OCI-LY7 (cell line): ENCODE measurements around the gene AZI2. TPM values are rescaled to one million over a fixed set of nuclear protein-coding genes. Genes with fewer than 3 reads are reported as not detected.

Experiments used
- BruUV-seq: library from RNA; stranded (reverse); fragments of 400-500 nt; replicated peaks from 2 replicates; lab custom pipeline; 2021; lab: Mats Ljungman, UMichigan
- CTCF ChIA-PET: fragments of 300-600 bp; sonication (Branson Sonifier 250); formaldehyde crosslinking; loops from one replicate; lab custom pipeline; 2022; ENCODE audit warnings: antibody characterized with exemption; ENCODE audit not compliant: unreplicated experiment; lab: Charles Lee
- POLR2A ChIA-PET: fragments of 300-600 bp; sonication (Branson Sonifier 250); formaldehyde crosslinking; loops from one replicate; lab custom pipeline; 2022; ENCODE audit warnings: antibody characterized with exemption; lab: Charles Lee
- DNase-seq: peaks from one replicate; pipeline ENCODE4 v3.0.0-alpha.2; 2015; ENCODE audit warnings: low spot score
- H2AFZ ChIP-seq: fragments of 200-600 bp; sonication (generic), shearing (Covaris generic); 2 replicates; pipeline ENCODE4 v1.6.1; 2014; ENCODE audit warnings: mild to moderate bottlenecking, antibody characterized with exemption, low read length, moderate library complexity
- H3K27ac ChIP-seq: fragments of 200-600 bp; sonication (generic); 2 replicates; pipeline ENCODE4 v1.5.1; 2014; ENCODE audit warnings: mixed run types, low read depth, mild to moderate bottlenecking, moderate library complexity, low read length, inconsistent platforms; ENCODE audit not compliant: poor library complexity, severe bottlenecking
- H3K36me3 ChIP-seq: fragments of 200-600 bp; sonication (generic); 2 replicates; pipeline ENCODE4 v1.6.1; 2014; ENCODE audit warnings: mild to moderate bottlenecking, antibody characterized with exemption, low read length, moderate library complexity, mixed read lengths; ENCODE audit not compliant: insufficient read depth
- H3K4me1 ChIP-seq: fragments of 200-600 bp; sonication (generic); 2 replicates; pipeline ENCODE4 v1.5.1; 2014; ENCODE audit warnings: mild to moderate bottlenecking, low read length; ENCODE audit not compliant: insufficient read depth, poor library complexity, severe bottlenecking
- H3K4me2 ChIP-seq: fragments of 200-600 bp; sonication (generic); 2 replicates; pipeline ENCODE4 v1.6.1; 2014; ENCODE audit warnings: mild to moderate bottlenecking, low read length
- H3K4me3 ChIP-seq: fragments of 200-600 bp; sonication (generic); 2 replicates; pipeline ENCODE4 v1.5.1; 2014; ENCODE audit warnings: mild to moderate bottlenecking, low read depth, low read length; ENCODE audit not compliant: poor library complexity, severe bottlenecking
- H3K79me2 ChIP-seq: fragments of 200-600 bp; sonication (generic); 2 replicates; pipeline ENCODE4 v1.6.1; 2016; ENCODE audit warnings: low read depth, mild to moderate bottlenecking, low read length, moderate library complexity, mixed read lengths; ENCODE audit not compliant: insufficient read depth
- H3K9me2 ChIP-seq: fragments of 200-600 bp; sonication (generic); 2 replicates; pipeline ENCODE4 v1.6.1; 2016; ENCODE audit warnings: mild to moderate bottlenecking, low read length, mixed read lengths; ENCODE audit not compliant: insufficient read depth
- H3K9me3 ChIP-seq: fragments of 200-600 bp; sonication (generic); 2 replicates; pipeline ENCODE4 v1.6.1; 2014; ENCODE audit warnings: mild to moderate bottlenecking, mixed run types, low read length, mixed read lengths
- H4K20me1 ChIP-seq: fragments of 200-600 bp; sonication (generic); 2 replicates; pipeline ENCODE4 v1.6.1; 2014; ENCODE audit warnings: mild to moderate bottlenecking, antibody characterized with exemption, low read length, moderate library complexity, mixed read lengths; ENCODE audit not compliant: insufficient read depth
- CTCF ChIP-seq: fragments of 200-600 bp; sonication (generic); conservative IDR thresholded peaks from 2 replicates; pipeline ENCODE4 v1.5.1; 2014; ENCODE audit warnings: mild to moderate bottlenecking, antibody characterized with exemption, low read length, moderate library complexity, mixed read lengths
- EZH2phosphoT487 ChIP-seq: fragments of 200-600 bp; sonication (generic); IDR thresholded peaks from 2 replicates; pipeline ENCODE4 v1.6.1; 2018; ENCODE audit warnings: low read depth, borderline replicate concordance, mild to moderate bottlenecking, mixed run types, antibody characterized with exemption, low read length, moderate library complexity, mixed read lengths
- intact Hi-C: fragments of 100-400 bp; cut with micrococcal nuclease; formaldehyde crosslinking; loops from one replicate; pipeline ENCODE4 v1.10.0; 2022; ENCODE audit not compliant: unreplicated experiment
- total RNA-seq, 2 experiments: library from RNA; depleted of rRNA in 1 of 2; stranded (reverse); fragments of >200 nt in 1 of 2; shearing (Covaris generic) in 1 of 2; gene quantifications; 2 replicates each; pipeline ENCODE4 v1.2.3, GENCODE V29; 2014 to 2022

The AZI2 gene
- total RNA-seq, 2 experiments from 2014 or later, result 16.1 to 45.0 TPM

- peak; percentile 83 for TF ChIP-seq CTCF
- no peak for TF ChIP-seq EZH2phosphoT487
- no peaks in the 10 kb centered on the region for H3K79me2 ChIP-seq
- intact Hi-C loops, result no loop called here
- DNase-seq, result peak; percentile 41
- no peak overlapping the region for H3K4me2 ChIP-seq
- ChIA-PET CTCF (no interaction called here), POLR2A (interaction anchor here (1.0 kb wide), 1 partner anchor 21 kb away, joined by 3 read pairs; no protein-coding TSS in a partner anchor)
- no peaks in the 10 kb centered on the region for H3K36me3 ChIP-seq
- no peak overlapping the region for H3K4me3 ChIP-seq
- no peaks in the 10 kb centered on the region; the same call in 1 of the 2 replicates for H4K20me1 ChIP-seq
- no peaks in the 10 kb centered on the region for H3K4me1 ChIP-seq
- no peak overlapping the region for H2AFZ ChIP-seq
- no peaks in the 10 kb centered on the region for H3K9me3 ChIP-seq
- H3K9me2 ChIP-seq, result no peaks in the 10 kb centered on the region
- BruUV-seq, result no TSS peak
- H3K27ac ChIP-seq, result no peak overlapping the region
Observed at GRCh38 chr3:28286595-28286994, 62.0 kb downstream of the AZI2 start.

GRCh38 chr3:28280781-28281180, 67.8 kb downstream of the AZI2 start:
- intact Hi-C loops, result no loop called here
- no peak overlapping the region for H3K4me2 ChIP-seq
- ChIA-PET POLR2A (interaction anchor here (0.7 kb wide), 1 partner anchor 779 kb away, joined by 3 read pairs; no protein-coding TSS in a partner anchor), CTCF (no interaction called here)
- H3K79me2 ChIP-seq, result no peaks in the 10 kb centered on the region
- H2AFZ ChIP-seq, result no peak overlapping the region
- H3K36me3 ChIP-seq, result peaks cover 2% of the 10 kb centered on the region
- no peaks in the 10 kb centered on the region for H3K4me1 ChIP-seq
- TF ChIP-seq EZH2phosphoT487 (no peak), CTCF (no peak)
- H4K20me1 ChIP-seq, result no peaks in the 10 kb centered on the region
- no TSS peak for BruUV-seq
- no peaks in the 10 kb centered on the region for H3K9me3 ChIP-seq
- H3K4me3 ChIP-seq, result no peak overlapping the region
- no peak for DNase-seq
- H3K9me2 ChIP-seq, result no peaks in the 10 kb centered on the region
- H3K27ac ChIP-seq, result no peak overlapping the region

- Histone ChIP-seq H3K4me3 (no peak overlapping the region), H3K36me3 (peaks cover 8% of the 10 kb centered on the region), H3K79me2 (no peaks in the 10 kb centered on the region), H2AFZ (no peak overlapping the region), H3K4me1 (no peaks in the 10 kb centered on the region), H3K9me3 (no peaks in the 10 kb centered on the region), H3K4me2 (no peak overlapping the region), H3K9me2 (no peaks in the 10 kb centered on the region), H3K27ac (no peak overlapping the region), H4K20me1 (no peaks in the 10 kb centered on the region)
- no peak for DNase-seq
- ChIA-PET POLR2A (interaction anchor here (0.7 kb wide), 1 partner anchor 122 kb away, joined by 3 read pairs; no protein-coding TSS in a partner anchor), CTCF (no interaction called here)
- no peak for TF ChIP-seq CTCF
- no peak for TF ChIP-seq EZH2phosphoT487
- no TSS peak for BruUV-seq
- intact Hi-C loops, result no loop called here
Observed at GRCh38 chr3:28279770-28280169, 68.9 kb downstream of the AZI2 start.
